Karpas-422 (cell line): Measurements from ENCODE around the gene TEF. TPM values are rescaled to one million over a fixed set of nuclear protein-coding genes. Genes with fewer than 3 reads are reported as not detected.

ENCODE experiments used
- DNase-seq: peaks from one replicate; pipeline ENCODE4 v3.0.0-alpha.2; 2015
- H2AFZ ChIP-seq: fragments of 200-600 bp; sonication (generic); 2 replicates; pipeline ENCODE4 v1.6.1; 2014; ENCODE audit warnings: antibody characterized with exemption, low read length, mixed read lengths
- H3K27ac ChIP-seq: fragments of 200-600 bp; sonication (generic); 2 replicates; pipeline ENCODE4 v1.5.1; 2014; ENCODE audit warnings: mild to moderate bottlenecking, low read length, moderate library complexity
- H3K27me3 ChIP-seq: fragments of 200-600 bp; sonication (generic); 2 replicates; pipeline ENCODE4 v1.6.1; 2014; ENCODE audit warnings: low read length, mixed read lengths
- H3K36me3 ChIP-seq: fragments of 200-600 bp; sonication (generic); 2 replicates; pipeline ENCODE4 v1.6.1; 2014; ENCODE audit warnings: low read length, mixed read lengths; ENCODE audit not compliant: insufficient read depth
- H3K4me1 ChIP-seq: fragments of 200-600 bp; sonication (generic); 2 replicates; pipeline ENCODE4 v1.6.1; 2014; ENCODE audit warnings: mild to moderate bottlenecking, low read length, mixed read lengths
- H3K4me2 ChIP-seq: fragments of 200-600 bp; sonication (generic); 2 replicates; pipeline ENCODE4 v1.6.1; 2014; ENCODE audit warnings: low read length, low read depth, mild to moderate bottlenecking; ENCODE audit not compliant: poor library complexity, severe bottlenecking
- H3K4me3 ChIP-seq: fragments of 200-600 bp; sonication (generic); 2 replicates; pipeline ENCODE4 v1.5.1; 2014; ENCODE audit warnings: mild to moderate bottlenecking, antibody characterized with exemption, low read length, mixed read lengths
- H3K79me2 ChIP-seq: fragments of 200-600 bp; sonication (generic); 2 replicates; pipeline ENCODE4 v1.6.1; 2014; ENCODE audit warnings: mild to moderate bottlenecking, low read length, mixed read lengths
- H3K9ac ChIP-seq: fragments of 200-600 bp; sonication (generic); 2 replicates; pipeline ENCODE4 v1.6.0; 2014; ENCODE audit warnings: low read length
- H3K9me2 ChIP-seq: fragments of 200-600 bp; sonication (generic), shearing (Covaris generic); replicated peaks from 2 replicates; pipeline ENCODE4 v1.6.0; 2014; ENCODE audit warnings: mild to moderate bottlenecking, low read length, moderate library complexity; ENCODE audit not compliant: insufficient read depth
- H3K9me3 ChIP-seq: fragments of 300-700, 200-600 bp; sonication (generic); 2 replicates; pipeline ENCODE4 v1.6.1; 2014; ENCODE audit warnings: low read length, mixed read lengths
- H4K20me1 ChIP-seq: fragments of 200-600 bp; sonication (generic); 2 replicates; pipeline ENCODE4 v1.6.1; 2014; ENCODE audit warnings: mild to moderate bottlenecking, antibody characterized with exemption, low read length, low read depth; ENCODE audit not compliant: insufficient read depth
- total RNA-seq: library from RNA; depleted of rRNA; stranded (reverse); fragments of >200 nt; shearing (Covaris generic); gene quantifications from 2 replicates; pipeline ENCODE4 v1.2.3, GENCODE V29; 2014; ENCODE audit warnings: low replicate concordance

TEF gene
- total RNA-seq, 1 experiment from 2014 or later, result 4.4 TPM

DNA sequence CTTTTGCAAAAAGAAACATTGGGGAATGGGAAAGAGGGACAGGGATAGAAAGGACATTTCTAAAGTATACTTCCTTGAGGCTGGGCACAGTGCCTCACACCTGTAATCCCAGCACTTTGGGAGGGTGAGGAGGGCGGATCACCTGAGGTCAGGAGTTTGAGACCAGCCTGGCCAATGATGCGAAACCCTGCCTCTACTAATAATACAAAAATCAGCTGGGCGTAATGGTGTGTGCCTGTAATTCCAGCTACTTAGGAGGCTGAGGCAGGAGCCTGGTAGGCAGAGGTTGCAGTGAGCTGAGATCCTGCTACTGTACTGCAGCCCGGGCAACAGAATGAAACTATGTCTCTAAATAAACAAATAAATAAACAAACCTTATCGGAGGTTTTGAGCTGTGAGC lies 16.3 kb upstream of the TEF start:
- Histone ChIP-seq H3K79me2 (no peaks in the 10 kb centered on the region), H3K4me3 (no peak overlapping the region), H3K4me1 (no peaks in the 10 kb centered on the region), H3K36me3 (no peaks in the 10 kb centered on the region), H2AFZ (no peak overlapping the region), H3K9ac (no peak overlapping the region), H3K9me3 (no peaks in the 10 kb centered on the region), H4K20me1 (no peaks in the 10 kb centered on the region), H3K27me3 (no peaks in the 10 kb centered on the region), H3K4me2 (no peak overlapping the region), H3K9me2 (no peaks in the 10 kb centered on the region), H3K27ac (no peak overlapping the region)
- no peak for DNase-seq

DNA sequence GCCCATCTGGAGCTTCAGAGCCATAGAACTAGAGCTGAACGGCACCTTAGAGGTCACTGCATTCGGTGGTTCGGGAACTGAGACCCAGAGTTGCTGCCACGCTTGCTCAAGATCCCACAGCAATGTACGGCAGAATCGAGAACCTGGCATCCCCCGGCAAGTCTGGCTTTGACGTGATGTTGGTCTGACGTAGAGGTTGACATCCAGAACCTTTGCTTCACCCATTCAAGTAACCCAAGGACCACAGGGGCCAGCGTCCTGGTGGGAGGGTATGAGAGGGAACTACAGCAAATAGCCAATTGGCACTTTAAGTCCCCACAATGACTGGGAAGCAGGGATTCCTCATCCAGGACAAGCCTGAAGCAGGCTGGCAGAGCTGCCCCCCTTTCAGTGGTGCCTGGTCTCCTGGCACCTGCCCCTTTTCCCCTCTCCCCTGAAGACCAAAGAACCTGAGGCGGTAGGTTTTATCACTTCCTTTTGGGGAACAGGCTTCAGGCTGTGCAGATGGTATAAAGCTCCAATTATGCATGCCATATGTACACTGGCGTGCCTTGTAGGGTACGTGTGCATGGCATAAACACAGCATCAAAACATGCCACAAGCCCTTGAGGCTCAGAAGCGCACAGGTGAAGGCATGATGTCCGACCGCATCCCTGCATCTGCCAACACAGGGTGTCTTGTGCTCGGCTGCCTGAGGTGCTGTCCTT lies 15.3 kb upstream of the TEF start:
- Histone ChIP-seq H3K9me2 (no peaks in the 10 kb centered on the region), H3K27ac (no peak overlapping the region), H3K4me2 (no peak overlapping the region), H3K36me3 (no peaks in the 10 kb centered on the region), H3K9ac (no peak overlapping the region), H4K20me1 (no peaks in the 10 kb centered on the region), H2AFZ (no peak overlapping the region), H3K9me3 (no peaks in the 10 kb centered on the region), H3K4me1 (no peaks in the 10 kb centered on the region), H3K4me3 (no peak overlapping the region), H3K27me3 (no peaks in the 10 kb centered on the region), H3K79me2 (no peaks in the 10 kb centered on the region)
- no peak for DNase-seq

DNA sequence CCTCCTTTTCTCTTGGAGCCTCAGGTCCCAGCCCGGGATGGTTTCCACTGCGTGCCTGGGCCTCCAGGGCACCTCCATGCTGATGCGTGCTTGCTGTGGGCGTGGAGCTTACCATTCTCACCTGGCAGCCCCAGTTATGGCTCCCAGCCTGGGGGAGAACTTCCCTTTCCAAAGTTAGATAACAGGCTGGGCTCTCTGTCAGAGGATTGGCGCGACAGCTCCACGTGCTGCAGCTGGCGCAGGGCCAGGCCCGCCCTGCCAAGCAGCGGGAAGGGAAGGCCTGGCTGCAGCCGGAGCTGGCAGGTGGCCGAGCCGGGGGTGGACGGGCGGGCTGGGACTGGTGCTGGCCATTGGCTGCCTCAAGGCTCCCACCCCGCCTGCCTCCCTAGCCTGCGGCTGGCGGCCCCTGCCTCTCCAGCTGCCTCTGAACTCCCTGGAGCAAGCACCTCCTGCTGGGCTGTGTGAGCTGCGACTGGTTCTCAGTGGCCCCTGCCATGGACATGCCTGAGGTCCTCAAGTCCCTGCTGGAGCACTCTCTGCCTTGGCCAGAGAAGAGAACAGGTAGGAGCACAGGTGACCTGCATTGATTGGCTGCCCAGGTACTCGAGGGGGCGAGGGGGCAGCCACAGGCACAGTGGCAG lies 14.6 kb upstream of the TEF start:
- no peak overlapping the region for H3K9ac ChIP-seq
- H3K4me2 ChIP-seq, result no peak overlapping the region
- H3K9me2 ChIP-seq, result no peaks in the 10 kb centered on the region
- H3K4me3 ChIP-seq, result no peak overlapping the region
- no peaks in the 10 kb centered on the region for H4K20me1 ChIP-seq
- H3K79me2 ChIP-seq, result no peaks in the 10 kb centered on the region
- no peak for DNase-seq
- no peaks in the 10 kb centered on the region for H3K9me3 ChIP-seq
- H3K36me3 ChIP-seq, result no peaks in the 10 kb centered on the region
- no peaks in the 10 kb centered on the region for H3K4me1 ChIP-seq
- H3K27ac ChIP-seq, result no peak overlapping the region
- no peak overlapping the region for H2AFZ ChIP-seq
- no peaks in the 10 kb centered on the region for H3K27me3 ChIP-seq

DNA sequence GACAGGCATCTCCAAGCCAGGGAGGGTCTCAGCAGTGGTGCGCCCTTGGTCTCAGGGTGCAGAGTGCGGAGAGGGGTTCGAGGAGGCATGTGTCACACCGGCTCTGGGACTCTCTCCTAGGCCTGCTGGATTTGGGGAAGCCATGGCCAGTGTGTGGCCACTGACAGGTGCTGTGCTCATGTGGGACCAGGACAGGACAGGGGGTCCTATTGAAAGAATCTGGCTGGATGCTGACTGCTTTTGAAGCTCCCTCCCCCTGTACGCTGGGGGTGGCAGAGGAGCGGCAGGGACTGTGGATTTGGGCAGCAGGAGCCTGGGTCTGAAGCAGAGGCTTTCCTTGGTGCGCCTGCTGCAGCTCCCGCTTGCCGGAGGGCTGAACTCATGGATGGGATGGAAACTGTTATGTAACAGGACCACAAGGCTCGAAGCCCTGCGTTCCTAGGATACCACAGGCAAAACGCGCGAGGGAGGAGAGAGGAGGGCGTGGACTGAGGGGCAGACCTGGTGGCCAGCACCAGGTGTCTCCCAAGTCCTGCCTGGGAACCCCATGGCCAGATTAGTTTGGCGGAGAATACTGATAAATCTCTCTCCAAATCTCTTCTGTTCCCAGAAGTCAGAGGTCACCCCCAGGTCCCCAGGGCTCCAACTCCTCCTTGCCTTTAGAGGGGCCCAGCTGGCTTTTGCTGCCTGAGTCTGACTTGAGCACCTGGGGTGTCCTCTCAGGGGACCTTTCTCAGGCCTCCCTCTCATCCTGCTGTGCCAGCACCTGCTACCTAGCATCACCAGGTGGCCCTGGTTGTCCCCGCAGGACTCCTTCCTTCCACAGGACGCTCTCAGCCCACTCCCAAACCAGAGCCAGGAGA lies 13.8 kb upstream of the TEF start:
- no peaks in the 10 kb centered on the region for H3K4me1 ChIP-seq
- no peaks in the 10 kb centered on the region for H3K36me3 ChIP-seq
- H3K9me3 ChIP-seq, result no peaks in the 10 kb centered on the region
- no peak overlapping the region for H3K9ac ChIP-seq
- H4K20me1 ChIP-seq, result no peaks in the 10 kb centered on the region
- no peaks in the 10 kb centered on the region for H3K27me3 ChIP-seq
- H3K9me2 ChIP-seq, result no peaks in the 10 kb centered on the region
- no peak overlapping the region for H3K27ac ChIP-seq
- no peaks in the 10 kb centered on the region for H3K79me2 ChIP-seq
- H3K4me2 ChIP-seq, result no peak overlapping the region
- no peak for DNase-seq
- H3K4me3 ChIP-seq, result no peak overlapping the region
- no peak overlapping the region for H2AFZ ChIP-seq

DNA sequence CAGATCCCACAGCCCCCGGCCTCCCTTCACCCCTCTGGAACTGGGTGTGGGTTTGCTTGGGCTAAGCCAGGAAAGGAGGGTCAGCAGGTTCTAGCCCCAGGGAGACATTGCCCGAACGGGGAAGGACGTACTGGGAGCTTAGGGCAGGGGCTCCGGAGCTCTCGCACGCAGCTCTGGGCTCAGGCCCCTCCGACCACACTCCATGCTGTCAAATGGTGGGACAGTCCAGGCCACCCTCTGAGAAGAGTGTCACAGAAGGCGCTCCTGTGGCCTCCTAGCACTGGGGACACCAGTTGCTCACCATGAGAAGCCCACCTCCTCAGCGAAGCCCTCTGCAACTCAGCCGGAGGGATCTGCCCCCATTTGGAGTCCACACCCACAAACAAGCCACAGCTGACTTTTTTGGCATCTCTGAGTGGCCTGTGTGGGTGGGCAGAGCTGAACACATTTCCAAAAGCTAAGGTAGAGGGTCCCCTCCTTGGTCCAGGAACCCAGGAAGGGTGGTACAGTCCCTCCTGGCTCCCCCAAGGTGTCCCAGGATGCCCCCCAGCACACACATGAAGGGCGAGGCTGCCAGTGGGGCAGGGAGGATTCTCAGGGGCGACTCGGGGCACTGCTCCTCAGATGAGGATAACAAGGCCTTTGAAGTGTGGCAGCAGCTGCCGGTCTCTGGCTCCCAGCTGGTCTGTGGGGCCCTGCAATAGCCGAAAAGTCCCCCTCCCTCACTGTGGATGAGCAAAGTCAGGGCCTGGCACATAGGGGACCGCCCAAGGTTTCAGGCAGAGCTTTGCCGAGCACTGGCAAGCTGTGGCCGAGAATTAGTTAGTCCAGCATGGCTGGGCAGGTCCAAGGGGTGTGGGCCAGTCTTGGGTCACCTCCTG lies 13.0 kb upstream of the TEF start:
- H3K79me2 ChIP-seq, result no peaks in the 10 kb centered on the region
- H3K36me3 ChIP-seq, result no peaks in the 10 kb centered on the region
- H3K27ac ChIP-seq, result no peak overlapping the region
- no peaks in the 10 kb centered on the region for H3K4me1 ChIP-seq
- H4K20me1 ChIP-seq, result no peaks in the 10 kb centered on the region
- no peak overlapping the region for H3K9ac ChIP-seq
- no peaks in the 10 kb centered on the region for H3K9me2 ChIP-seq
- no peaks in the 10 kb centered on the region for H3K9me3 ChIP-seq
- no peak overlapping the region for H2AFZ ChIP-seq
- no peaks in the 10 kb centered on the region for H3K27me3 ChIP-seq
- DNase-seq, result no peak
- no peak overlapping the region for H3K4me2 ChIP-seq
- no peak overlapping the region for H3K4me3 ChIP-seq

DNA sequence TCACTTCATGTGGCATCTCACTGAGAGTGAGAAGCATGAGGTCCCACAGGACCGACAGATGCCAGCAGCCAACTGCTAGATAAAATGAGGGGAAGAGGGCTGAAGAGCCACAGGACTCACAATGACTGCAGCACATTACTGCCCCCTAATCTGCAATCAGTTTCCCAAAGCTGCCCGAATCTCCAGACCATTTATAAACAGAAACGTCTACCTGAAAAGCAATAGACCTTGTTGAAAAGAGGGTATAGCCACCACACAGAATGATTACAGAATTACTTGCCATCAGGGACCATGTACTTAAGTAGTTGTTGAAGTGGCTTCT lies 12.4 kb upstream of the TEF start:
- no peak for DNase-seq
- no peaks in the 10 kb centered on the region for H3K9me3 ChIP-seq
- H3K9ac ChIP-seq, result no peak overlapping the region
- no peaks in the 10 kb centered on the region for H3K9me2 ChIP-seq
- H3K27me3 ChIP-seq, result no peaks in the 10 kb centered on the region
- no peaks in the 10 kb centered on the region for H4K20me1 ChIP-seq
- no peaks in the 10 kb centered on the region for H3K4me1 ChIP-seq
- no peaks in the 10 kb centered on the region for H3K36me3 ChIP-seq
- H2AFZ ChIP-seq, result no peak overlapping the region
- H3K79me2 ChIP-seq, result no peaks in the 10 kb centered on the region
- H3K27ac ChIP-seq, result no peak overlapping the region
- no peak overlapping the region for H3K4me3 ChIP-seq
- no peak overlapping the region for H3K4me2 ChIP-seq

DNA sequence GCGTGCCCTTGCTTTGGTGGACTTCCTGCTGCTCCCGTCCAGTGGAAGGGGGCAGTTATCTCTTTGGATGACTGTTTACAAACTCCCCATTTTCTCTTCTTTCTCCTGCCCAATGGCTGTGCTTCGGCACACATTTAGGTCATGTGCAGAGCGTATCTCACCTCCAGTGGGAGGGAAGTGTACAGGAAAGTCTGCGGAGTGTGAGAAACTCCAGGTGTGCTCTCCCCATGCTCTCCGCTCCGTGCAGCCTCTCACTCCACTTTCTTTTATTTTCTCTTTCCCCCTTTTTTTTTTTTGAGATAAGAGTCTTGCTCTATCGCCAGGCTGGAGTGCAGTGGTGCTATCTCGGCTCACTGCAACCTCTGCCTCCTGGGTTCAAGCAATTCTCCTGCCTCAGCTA lies 11.9 kb upstream of the TEF start:
- Histone ChIP-seq H3K4me1 (no peaks in the 10 kb centered on the region), H3K27me3 (no peaks in the 10 kb centered on the region), H3K36me3 (no peaks in the 10 kb centered on the region), H3K9ac (no peak overlapping the region), H2AFZ (no peak overlapping the region), H3K9me3 (no peaks in the 10 kb centered on the region), H3K27ac (no peak overlapping the region), H3K9me2 (no peaks in the 10 kb centered on the region), H3K4me2 (no peak overlapping the region), H3K79me2 (no peaks in the 10 kb centered on the region), H3K4me3 (no peak overlapping the region), H4K20me1 (no peaks in the 10 kb centered on the region)
- no peak for DNase-seq

DNA sequence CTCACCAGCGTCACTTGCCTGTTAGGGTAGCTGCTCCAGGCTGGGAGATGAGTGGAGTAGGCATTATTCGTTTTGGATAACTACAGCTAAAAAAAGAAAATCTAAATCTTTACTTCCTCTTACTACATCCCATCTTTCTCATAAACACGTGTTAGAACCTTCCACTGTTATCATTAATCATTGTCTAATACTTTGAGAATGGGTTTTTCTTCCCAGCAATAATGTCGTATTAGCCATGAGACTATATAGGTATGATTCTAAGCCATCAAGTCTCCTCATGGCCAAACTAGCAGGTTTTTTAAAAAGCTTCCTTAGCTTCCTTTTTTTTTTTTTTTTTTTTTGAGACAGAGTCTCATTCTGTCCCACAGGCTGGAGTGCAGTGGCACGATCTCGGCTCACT lies 3.9 kb upstream of the TEF start:
- no peaks in the 10 kb centered on the region for H3K36me3 ChIP-seq
- no peak for DNase-seq
- no peaks in the 10 kb centered on the region for H3K27me3 ChIP-seq
- no peaks in the 10 kb centered on the region for H3K9me3 ChIP-seq
- H3K4me1 ChIP-seq, result peaks cover 17% of the 10 kb centered on the region
- no peak overlapping the region for H2AFZ ChIP-seq
- H4K20me1 ChIP-seq, result no peaks in the 10 kb centered on the region
- no peaks in the 10 kb centered on the region for H3K9me2 ChIP-seq
- no peak overlapping the region for H3K27ac ChIP-seq
- no peak overlapping the region for H3K9ac ChIP-seq
- no peak overlapping the region for H3K4me2 ChIP-seq
- no peak overlapping the region for H3K4me3 ChIP-seq
- H3K79me2 ChIP-seq, result peaks cover 7% of the 10 kb centered on the region
